Stimulated activated CD8-positive, alpha-beta memory T cell treated with anti-CD3 and anti-CD28 coated beads, Interleukin-4, amount 100 ng/mL, for 1 hour (primary cell): ENCODE data around the gene GAB2.

Experiments
- DNase-seq, 2 donors: peaks; one replicate each; pipeline ENCODE4 v3.0.0-alpha.2; 2020; ENCODE audit warnings: low read depth in 2 of 2, low spot score in 1 of 2

Gene GAB2

DNA sequence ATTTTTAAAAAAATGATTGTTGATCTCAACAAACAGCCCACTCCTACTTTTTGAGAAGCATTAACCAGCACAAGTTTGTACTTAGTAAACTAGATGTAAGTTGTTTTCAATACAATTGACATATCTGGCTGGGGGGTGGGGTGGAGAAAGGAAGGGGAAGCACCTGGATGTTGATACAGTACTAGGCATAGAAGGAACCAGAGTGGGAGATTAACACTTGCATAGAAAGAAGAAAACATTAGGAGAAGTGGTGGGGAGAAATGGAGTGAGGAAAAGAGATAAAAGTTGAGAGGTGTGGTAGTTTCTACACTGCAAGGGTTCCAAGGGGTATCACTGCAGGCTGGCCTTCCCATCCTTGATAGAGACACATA is 10.6 kb upstream of the GAB2 start:
- no peak for DNase-seq

DNA sequence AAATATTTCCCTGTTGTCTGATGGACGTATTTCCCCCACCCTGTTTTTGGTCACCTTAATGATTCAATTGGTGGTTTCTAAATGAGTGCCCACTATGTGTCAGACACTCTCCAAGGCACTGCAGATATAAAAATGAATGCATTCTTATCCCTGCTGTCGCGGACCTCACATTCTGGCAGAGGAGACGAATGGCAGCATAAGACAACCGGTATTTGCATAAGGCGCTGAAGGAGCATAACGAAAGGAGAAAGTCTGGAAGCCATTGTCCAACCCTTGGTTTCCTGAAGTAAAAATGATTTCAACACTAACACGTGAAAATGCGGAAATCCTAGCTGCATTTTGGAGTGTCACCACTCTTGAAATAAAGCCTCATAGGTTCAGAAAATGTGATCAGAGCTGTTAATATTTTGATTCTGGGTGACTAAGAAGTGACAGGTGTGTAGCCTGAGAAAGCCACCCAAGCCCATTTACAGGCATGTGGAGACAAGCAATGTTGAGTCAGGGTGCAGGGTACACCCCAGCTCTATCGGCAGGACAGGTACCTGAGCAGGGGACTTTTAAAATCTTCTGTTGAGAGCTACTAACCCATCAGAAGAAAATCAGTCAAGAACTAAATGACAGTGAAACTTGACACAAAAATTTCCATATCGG is 10.1 kb upstream of the GAB2 start:
- DNase-seq: no peak

DNA sequence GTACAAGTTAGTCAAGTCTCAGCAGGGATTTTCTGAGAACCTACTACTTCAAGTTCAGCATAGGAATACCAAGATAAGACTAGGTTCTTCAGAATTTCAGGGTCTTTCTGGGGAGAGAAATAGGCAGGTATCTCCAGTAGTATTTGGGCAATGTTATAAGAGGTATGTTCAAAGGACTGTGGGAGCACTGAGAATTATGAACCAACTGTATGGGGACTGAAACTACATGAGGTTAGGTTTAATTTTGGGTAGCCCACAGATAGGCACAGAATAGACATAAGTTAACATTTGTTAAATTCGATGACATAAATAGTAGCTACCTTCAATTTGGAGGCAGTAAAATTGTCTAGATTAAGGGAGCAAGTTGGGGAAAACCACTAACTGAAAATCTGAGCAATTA is 9.2 kb upstream of the GAB2 start:
- DNase-seq: no peak

DNA sequence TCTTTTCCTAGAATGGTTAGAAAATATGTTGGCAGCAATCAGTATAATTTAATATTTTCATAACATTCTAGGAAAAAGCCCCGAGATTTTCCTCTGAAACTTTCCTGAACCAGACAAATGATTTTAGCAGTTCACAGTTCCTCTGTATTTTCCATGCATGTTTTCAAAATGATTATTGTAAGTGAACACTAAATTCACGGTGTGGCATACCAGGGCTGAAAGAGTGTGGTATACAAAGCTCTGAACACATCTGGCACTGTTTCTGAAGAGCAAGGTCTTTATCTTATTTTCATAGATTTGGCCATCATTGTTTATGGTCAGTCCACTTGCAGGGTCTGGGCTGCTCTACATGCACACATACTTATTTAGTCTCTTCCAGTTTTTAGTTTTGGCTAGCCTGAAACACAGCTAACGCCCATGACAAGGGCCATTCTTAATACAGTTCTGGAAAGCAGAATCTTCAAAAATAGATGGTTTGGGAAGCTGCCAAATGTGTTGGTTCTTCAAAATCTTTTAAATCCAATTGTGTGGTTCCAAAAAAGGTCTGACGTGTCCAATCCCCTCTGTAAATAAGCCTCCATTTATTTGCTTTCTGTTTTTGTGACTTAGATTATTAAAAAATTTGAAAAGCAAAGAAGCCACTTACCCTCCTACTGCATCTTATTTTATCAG is 7.9 kb upstream of the GAB2 start:
- no peak for DNase-seq

DNA sequence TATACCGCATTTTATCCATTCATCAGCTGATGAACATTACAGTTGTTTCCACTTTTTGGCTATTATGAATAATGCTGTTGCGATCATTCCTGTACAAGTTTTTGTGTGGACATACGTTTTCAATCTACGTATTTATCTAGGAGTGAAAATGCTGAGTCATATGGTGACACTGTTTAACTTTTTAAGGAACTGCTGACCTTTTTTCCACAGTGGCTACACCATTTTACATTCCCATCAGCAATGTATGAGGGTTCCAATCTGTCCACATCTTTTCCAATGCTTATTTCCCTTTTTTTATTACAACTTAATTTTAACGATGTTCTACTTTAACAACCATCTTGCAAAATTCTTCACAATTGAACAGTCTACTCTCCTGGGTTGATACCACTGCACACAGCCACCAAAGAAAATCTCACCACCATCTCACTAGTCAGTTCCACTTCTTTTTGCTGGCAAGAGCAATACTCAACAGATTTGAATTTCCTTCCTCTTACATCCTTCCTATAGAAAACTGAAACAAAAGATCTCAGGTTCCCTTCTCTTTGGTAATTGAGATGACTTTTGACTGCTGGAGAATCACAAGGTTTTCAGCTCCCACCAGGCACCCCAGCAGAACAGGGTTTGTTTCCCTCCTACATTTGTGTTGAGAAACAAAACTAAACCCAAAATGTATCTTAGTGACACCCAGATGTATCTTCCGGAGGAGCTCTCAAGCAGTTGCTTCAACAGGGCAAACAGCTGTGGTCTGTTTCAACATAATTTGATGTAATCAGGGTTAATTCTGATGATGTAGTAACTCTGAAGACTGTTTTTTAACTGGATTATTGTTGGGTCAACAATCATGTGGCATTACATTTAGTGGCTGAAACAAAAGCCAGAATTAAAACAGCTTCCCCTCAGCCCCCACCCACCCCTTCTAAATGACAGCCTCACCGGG is 7.0 kb upstream of the GAB2 start:
- DNase-seq: no peak

DNA sequence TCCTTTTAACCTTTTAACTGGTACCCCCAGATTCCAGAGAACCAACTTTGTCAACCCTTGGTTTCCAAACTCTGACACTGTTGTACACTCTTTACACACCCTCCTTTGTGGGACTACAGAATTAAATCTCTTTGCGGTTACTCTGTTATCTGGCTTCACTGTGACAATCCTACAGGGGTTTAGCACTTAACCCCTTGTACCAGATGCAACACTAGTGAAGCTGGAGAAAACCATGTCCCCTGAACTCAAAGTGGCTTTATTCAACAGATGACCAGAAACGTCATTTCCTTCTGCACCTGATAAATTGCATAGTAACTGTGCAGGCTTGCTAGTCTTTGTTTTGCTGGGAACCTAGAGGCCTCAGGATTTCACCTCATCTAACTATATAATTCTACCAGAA is 5.6 kb upstream of the GAB2 start:
- no peak for DNase-seq

DNA sequence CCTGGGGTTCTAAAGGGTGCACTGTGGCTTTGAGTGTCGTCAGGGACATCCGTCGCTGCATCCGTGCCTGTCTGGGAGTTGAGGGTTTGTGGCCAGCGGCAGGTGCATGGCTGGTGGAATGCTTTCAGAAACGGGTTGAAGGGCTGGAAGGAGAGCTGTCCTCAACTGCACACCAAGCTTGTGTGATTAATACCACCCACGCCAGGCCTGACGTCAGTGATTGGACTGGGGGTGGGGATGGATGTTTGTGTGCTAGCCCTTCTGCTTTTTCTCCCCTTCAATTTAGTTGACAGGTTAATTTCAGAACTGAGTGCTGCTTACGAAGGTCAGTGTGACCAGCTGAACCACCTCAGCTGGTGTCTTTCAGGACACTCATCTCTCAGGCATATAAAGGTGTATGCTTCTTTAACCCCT is 3.2 kb upstream of the GAB2 start:
- no peak for DNase-seq

DNA sequence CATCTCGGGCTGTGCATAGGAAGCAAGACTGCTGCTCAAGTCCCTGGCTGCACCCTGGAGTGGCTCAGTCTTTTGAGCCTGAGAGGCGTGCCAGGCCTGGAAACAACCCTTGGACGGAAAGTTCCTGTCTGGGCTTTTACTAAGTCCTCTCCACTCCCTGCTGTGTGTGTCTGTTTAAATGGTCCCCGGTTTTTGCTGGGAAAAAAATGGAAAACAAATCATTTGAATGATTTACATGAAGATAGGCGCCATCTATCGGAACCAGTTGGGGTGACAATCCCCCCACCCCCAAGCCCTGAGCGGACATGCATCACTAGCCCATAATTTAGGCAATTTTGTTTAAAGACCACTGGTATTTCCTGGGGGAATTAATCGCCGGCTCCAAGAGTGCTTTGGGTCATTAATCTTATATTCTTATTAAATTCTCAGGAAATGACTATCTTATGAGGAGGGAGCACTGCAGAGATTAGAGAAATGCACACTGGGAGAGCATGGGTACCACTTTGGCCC is 2.7 kb upstream of the GAB2 start:
- no peak for DNase-seq

DNA sequence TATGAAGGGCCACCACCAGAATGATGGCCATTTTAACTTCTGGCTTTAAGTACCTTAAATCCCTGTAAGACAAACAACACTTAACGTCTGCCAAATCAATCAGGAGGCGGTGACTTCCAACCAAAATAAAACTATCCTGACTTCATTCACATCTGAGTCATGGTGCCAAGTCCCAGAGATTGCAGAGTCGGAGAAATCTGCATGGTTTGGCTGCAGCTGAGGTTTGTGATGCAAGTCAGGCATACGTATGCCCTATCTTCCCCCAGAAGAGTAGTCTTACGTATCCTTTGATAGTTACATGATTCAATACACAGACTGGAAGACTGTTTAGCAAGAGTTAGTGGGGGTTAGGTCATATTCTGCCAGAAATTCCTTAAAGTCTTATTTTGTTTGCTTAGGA is 1.7 kb upstream of the GAB2 start:
- no peak for DNase-seq

DNA sequence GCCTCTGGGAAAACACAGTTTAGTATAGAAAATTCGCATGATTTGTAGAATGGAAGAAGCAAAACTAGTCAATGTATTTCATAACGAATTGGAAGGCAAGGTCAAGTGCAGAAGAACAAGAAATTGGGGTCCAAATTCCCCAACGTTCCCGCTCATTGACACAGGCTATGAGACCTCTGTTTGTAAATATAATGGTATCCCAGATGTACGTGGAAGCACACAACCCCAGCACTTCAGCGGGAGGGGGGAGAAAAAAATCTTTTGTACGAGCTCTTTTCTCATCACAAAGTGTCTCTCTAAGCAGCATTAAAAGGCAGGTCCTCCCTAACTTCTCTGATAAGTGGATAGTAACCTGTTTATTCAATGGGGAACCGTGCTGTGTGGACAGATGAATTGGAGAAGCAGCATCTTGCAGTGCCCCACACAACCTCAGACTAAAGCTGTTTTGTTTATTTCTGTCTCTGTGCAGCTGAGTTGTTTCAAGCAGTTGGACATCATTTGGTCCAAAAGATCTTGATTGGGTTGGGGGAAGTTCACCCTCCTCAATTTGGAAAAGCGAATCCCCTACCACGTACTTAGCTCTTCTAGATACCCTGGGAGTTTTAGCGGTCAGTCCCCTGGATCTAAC is 1.1 kb upstream of the GAB2 start:
- DNase-seq: no peak

DNA sequence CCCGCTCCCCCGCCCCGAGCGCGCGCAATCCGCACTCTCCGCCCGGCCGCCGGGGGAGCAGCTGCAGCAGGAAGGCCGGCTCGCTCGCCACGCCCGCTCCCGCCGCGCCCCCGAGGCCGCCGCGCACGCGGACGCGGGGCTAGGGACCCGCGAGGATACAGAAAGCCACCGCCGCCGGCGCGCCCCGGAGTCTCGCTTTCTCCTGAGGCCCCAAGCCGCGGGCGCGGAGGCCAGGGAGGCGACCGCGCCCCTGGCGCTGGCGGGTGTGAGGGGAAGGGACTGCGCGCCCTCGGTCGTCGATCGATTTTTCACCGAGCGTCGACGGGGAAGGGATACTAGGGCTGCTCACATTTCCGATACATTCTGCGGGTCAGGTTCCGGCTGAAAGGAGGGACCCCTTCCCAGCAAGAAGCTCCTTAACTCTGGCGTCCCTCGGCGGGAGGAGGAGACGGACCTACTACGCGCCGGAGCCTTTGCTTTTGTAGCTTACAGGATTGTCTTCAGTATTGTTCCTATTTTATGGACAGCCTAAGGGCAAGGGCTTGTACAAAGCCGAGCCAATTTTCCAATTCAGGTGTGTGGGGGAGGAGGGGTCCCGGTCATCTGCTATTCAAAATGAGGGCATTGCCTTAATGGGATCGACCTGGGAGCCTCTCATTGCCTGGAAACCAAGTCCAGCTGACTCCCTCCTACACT is 416 bp upstream of the GAB2 start:
- DNase-seq: peak; percentile 41 to 56

DNA sequence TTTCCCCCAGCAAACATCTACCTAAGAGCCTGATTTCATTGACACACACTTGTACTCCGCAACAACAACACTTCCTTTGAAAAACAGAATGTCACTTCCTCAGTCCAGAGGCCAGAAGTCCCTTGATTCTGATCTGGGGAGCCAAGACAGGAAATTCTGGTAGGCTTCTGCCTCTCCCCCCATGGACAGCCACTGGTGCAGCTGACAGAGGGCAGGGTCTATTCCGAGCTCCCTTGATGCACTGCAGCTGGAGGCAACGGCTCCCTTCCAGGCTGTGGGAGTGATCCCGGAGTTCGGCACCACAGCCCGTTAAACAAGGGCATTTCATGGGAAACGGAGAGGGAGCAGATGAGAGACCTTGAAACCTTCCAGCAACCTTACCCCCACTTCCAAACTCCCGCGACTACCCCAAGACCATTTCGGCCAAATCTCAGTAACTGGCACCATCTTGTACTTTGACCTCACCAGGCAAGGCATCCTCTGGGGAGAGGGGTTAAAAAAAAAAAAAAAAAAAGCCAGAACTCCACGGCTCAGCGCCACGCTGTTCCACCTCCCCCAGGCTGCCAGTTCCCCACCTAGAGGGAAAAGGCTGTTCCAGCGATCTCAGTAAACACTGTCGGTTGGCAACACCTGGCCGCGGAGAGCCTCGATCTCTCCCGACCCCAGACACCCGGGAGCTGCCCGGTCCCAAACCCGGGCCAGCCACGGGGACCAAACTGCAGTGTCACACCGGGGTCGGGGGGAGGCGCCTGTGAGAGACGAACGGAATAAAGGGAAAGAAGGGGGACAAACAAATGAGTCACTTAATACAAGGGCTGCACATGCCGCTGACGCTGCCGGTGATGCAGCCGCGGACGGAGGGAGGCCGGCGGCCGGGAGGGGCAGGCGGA is 1.1 kb downstream of the GAB2 start:
- DNase-seq: peak; percentile 48 to 62

DNA sequence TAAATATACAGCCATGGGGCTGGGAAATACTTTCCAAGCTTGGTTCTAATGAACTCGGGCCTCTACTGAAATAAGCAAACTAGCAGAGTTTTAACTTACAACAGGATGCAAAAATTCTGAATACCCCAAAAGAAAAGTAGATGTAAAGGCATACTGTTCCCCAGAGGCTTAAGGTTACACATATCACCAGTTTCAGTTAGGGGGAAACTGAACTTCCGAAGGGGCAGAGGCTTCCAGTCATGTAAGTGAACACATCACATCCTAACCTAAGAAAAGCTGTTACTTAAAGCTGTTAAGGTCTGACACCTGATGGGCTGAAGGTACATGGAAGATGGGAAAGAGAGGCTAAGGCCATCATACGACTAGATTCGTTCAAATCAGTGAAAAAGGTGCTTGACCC is 2.3 kb downstream of the GAB2 start:
- no peak for DNase-seq

DNA sequence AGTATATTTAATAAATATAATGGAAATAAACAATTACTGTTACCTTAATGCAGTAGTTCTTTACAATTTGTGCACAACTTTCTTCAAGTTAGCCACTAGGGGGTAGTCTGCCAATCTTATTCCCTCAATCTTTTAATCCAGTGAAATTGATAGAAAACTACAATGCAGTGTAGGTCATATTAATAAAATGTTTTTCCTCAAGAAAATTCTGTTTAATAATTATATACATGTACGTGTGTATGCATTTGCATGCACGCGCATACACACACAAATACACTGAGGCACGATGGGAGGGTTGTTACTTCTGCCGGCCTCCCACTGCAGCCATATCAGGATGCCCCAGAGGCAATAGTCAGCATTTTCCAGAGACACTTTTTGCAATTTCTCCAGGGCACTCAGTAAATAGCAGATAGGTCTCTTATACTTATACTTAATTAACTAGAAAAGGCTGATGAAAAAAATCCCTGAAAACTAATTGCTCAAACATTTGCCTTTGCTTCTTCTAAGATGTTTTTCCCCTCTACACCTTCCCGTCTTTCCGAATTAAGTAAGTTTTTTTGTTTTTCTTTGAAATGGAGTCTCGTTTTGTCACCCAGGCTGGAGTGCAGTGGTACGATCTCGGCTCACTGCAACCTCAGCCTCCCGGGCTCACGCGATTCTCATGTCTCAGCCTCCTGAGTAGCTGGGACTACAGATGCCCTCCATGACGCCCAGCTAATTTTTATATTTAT is 3.1 kb downstream of the GAB2 start:
- DNase-seq: no peak

DNA sequence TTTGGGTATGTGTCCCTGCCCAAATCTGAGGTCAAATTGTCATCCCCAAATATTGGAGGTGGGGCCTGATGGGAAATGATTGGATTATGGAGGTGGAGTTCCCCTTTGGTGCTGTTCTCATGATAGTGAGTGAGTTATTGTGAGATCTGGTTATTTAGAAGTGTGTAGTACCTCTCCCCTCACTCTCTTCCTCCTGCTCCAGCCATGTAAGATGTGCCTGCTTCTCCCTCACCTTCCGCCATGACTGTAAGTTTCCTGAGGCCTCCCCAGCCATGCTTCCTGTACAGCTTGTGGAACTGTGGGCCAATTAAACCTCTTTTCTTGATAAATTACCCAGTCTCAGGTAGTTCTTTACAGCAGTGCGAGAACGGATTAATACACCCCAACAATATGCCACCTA is 9.0 kb downstream of the GAB2 start:
- DNase-seq: no peak

DNA sequence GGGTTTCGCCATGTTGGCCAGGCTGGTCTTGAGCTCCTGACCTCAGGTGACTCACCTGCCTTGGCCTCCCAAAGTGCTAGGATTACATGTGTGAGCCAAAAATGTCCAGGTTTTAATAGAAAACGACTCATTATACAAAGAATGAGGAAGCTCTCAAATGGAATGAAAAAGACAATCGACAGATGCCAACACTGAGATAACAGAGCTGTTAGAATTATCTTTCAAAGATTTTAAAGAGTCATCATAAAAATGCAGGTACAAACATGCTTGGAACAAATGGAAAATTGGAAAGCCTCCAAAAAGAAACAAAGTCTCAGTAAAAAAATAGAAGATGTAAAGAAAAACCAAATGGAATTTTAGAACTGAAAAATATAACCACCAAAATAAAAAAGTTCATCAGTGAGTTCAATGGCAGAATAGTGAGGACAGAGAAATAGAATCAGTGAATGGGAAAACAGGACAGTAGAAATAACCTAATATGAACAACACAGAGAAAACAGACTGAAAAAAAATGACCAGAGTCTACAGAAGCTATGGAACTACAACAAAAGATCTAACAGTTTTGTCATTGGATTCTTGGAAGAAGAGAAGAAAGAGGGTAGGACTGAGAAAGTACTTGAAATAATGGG is 10.9 kb downstream of the GAB2 start:
- no peak for DNase-seq

DNA sequence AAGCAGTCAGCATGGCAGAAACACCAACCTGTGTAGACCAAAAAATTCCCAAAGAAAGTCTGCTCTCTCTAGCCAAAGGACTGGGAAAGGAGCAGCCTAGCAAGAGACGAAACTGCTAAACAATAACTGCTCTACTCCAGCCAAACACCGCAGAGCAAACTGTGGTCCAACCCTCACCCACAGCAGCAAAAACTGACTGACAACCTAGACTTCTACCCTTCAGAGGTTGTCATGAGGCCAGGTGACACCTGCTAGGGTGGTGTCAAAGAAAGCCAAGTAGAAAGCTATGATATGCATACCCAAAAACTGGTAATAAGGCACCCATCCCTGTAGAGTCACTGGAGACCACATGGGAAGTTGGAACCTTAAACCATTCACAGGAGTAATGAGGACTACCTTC is 11.8 kb downstream of the GAB2 start:
- DNase-seq: no peak

DNA sequence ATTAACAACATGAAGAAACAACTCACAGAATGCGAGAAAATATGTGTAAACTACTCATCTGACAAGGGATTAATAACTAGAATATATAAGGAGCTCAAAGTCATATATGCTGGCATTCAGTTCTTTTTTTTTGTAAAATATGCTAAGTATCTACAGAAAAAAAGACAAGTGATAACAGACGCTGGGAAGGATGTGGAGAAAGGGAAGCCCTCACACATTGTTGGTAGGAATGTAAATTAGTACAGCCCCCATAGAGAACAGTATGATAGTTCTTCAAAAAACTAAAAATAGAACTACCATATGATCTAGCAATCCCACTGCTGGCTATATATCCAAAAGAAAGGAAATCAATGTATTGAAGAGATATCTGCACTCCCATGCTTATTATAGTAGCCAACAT is 13.8 kb downstream of the GAB2 start:
- no peak for DNase-seq

DNA sequence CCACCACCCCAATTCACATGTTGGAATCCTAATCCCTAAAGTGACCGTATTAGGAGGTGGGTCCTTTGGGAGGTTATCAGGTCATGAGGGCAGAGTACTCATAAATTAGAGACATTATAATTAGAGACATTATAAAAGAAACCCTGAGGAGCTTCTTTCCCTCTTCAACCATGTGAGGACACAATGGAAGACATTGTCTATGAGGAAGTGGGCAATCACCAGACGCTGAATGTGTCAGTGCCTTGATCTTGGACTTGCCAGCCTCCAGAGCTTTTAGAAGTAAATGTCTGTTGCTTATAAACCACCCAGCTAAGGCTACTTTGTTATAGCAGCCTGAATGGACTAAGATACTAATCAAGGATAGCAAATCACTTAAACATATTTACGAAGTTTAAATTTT is 14.8 kb downstream of the GAB2 start:
- DNase-seq: no peak
